ENCODE measurements around the gene SCGB1A1.

GRCh38 chr11:62409831-62410230 lies 9.0 kb upstream of the SCGB1A1 start:
- TF ChIP-seq ELF3 (CRISPR knock-in tag; IDR thresholded peaks at IDR 0.05) (no peak), PRDM15 (CRISPR knock-in tag; IDR thresholded peaks at IDR 0.05) (no peak)
